ENCODE data around the gene ESD.
A peak's percentile ranks its signal among the peaks of the same experiment; 100 is the strongest.
"Not testable (repeated sequence)": the region's sequence is repeated elsewhere in the genome, so short reads cannot be mapped to it uniquely, and the experiment has no call there.

Gene ESD

GRCh38 chr13:46796515-46797474 lies at the start of gene ESD:
TSS of gene ESD (minus strand) at chr13:46797161. CDS start at chr13:46791413, 5,748 bp downstream.
- DNase-seq: peak; percentile 46

GRCh38 chr13:46846726-46847125 lies 49.8 kb upstream of the ESD start:
- no peak for DNase-seq

GRCh38 chr13:46845146-46845545 lies 48.2 kb upstream of the ESD start:
- no peak for DNase-seq

- no peak for DNase-seq
Observed at GRCh38 chr13:46844431-46844830, 47.5 kb upstream of the ESD start.

- no peak for DNase-seq
Observed at GRCh38 chr13:46839399-46839798, 42.4 kb upstream of the ESD start.

- no peak for DNase-seq
Observed at GRCh38 chr13:46834657-46835056, 37.7 kb upstream of the ESD start.

- DNase-seq: no peak
Observed at GRCh38 chr13:46831588-46832194, 34.7 kb upstream of the ESD start.

GRCh38 chr13:46830405-46831005 lies 33.5 kb upstream of the ESD start:
- no peak for DNase-seq

- no peak for DNase-seq
Observed at GRCh38 chr13:46822551-46822950, 25.6 kb upstream of the ESD start.

GRCh38 chr13:46817838-46818476 lies 21.0 kb upstream of the ESD start:
- no peak for DNase-seq

GRCh38 chr13:46817095-46817494 lies 20.1 kb upstream of the ESD start:
- DNase-seq: no peak

GRCh38 chr13:46816371-46816770 lies 19.4 kb upstream of the ESD start:
- no peak for DNase-seq

GRCh38 chr13:46812301-46812797 lies 15.4 kb upstream of the ESD start:
- DNase-seq: no peak

GRCh38 chr13:46810440-46810839 lies 13.5 kb upstream of the ESD start:
- DNase-seq: no peak

- DNase-seq: not testable (repeated sequence)
Observed at GRCh38 chr13:46804921-46805320, 8.0 kb upstream of the ESD start.

GRCh38 chr13:46804391-46804815 lies 7.4 kb upstream of the ESD start:
- DNase-seq: no peak

- DNase-seq: no peak
Observed at GRCh38 chr13:46803586-46803985, 6.6 kb upstream of the ESD start.

GRCh38 chr13:46801858-46802257 lies 4.9 kb upstream of the ESD start:
- no peak for DNase-seq

GRCh38 chr13:46799139-46799538 lies 2.2 kb upstream of the ESD start:
- no peak for DNase-seq

- no peak for DNase-seq
Observed at GRCh38 chr13:46797501-46798237, 708 bp upstream of the ESD start.

- no peak for DNase-seq
Observed at GRCh38 chr13:46796129-46796514, 839 bp downstream of the ESD start.

- DNase-seq: no peak
Observed at GRCh38 chr13:46795321-46795720, 1.6 kb downstream of the ESD start.

Measured in NCI-H2029 (cell line).